Suprapubic skin (tissue), 4 donors: ENCODE data around the gene KSR2. TPM values are rescaled to one million over a fixed set of nuclear protein-coding genes. Genes with fewer than 3 reads are reported as not detected.

Source experiments
- DNase-seq, 2 donors: peaks; one replicate each; pipeline ENCODE4 v3.0.0-alpha.2; 2019; ENCODE audit warnings: low spot score in 2 of 2
- H3K27ac ChIP-seq: fragments of 200-600 bp; sonication (generic); one replicate; pipeline ENCODE4 v1.5.1; 2019
- H3K27me3 ChIP-seq: fragments of 200-600 bp; sonication (generic); one replicate; pipeline ENCODE4 v1.5.1; 2019
- H3K36me3 ChIP-seq: fragments of 200-600 bp; sonication (generic); one replicate; pipeline ENCODE4 v1.5.1; 2019
- H3K4me1 ChIP-seq: fragments of 200-600 bp; sonication (generic); one replicate; pipeline ENCODE4 v1.5.1; 2019
- H3K4me3 ChIP-seq: fragments of 200-600 bp; sonication (generic); one replicate; pipeline ENCODE4 v1.5.1; 2019; ENCODE audit warnings: mild to moderate bottlenecking
- H3K9me3 ChIP-seq: fragments of 200-600 bp; sonication (generic); one replicate; pipeline ENCODE4 v1.5.1; 2019
- CTCF ChIP-seq, 2 donors: fragments of 200-600 bp in 1 of 2; fragments of 450-650 bp in 1 of 2; sonication (generic) in 1 of 2; IDR thresholded peaks; one replicate each; pipeline ENCODE4 v1.5.1; 2016 to 2019; ENCODE audit warnings: antibody characterized with exemption in 2 of 2, mild to moderate bottlenecking in 1 of 2, moderate library complexity in 1 of 2
- EP300 ChIP-seq: sonication (generic); formaldehyde crosslinking; IDR thresholded peaks from one replicate; pipeline ENCODE4 v1.6.1; 2017; ENCODE audit warnings: antibody characterized with exemption
- POLR2A ChIP-seq, 2 donors: fragments of 450-650 bp; IDR thresholded peaks; one replicate each; pipeline ENCODE4 v1.6.1; 2017; ENCODE audit warnings: antibody characterized with exemption in 2 of 2, mild to moderate bottlenecking in 2 of 2, moderate library complexity in 2 of 2
- POLR2AphosphoS5 ChIP-seq, 3 donors: sonication (generic); formaldehyde crosslinking; IDR thresholded peaks; one replicate each; pipeline ENCODE4 v1.6.1; 2017; ENCODE audit warnings: antibody characterized with exemption in 3 of 3
- WGBS: methylation state at CpG from one replicate; pipeline ENCODE4 v1.1.5; 2018; 5-methylcytosine and 5-hydroxymethylcytosine counted together
- total RNA-seq, 4 donors: library from RNA; depleted of rRNA; stranded (reverse); fragments of >200 nt; gene quantifications; one replicate each; pipeline ENCODE4 v1.1.0, GENCODE V29; 2016

KSR2 gene
- total RNA-seq, 4 donors from 2014 or later: 0.24 to 0.39 (median 0.38) TPM; not detected in 1

GRCh38 chr12:117994551-117995438, 26.0 kb upstream of the KSR2 start:
- no peaks in the 10 kb centered on the region for H3K36me3 ChIP-seq
- 77% methylated on average over 3 of the region's 3 CpGs for WGBS
- no peak overlapping the region for H3K4me3 ChIP-seq
- H3K27ac ChIP-seq: no peak overlapping the region
- DNase-seq: no peak
- TF ChIP-seq EP300 (no peak), POLR2A (IDR thresholded peaks at IDR 0.05) (no peak), CTCF (IDR thresholded peaks at IDR 0.05) (no peak), POLR2AphosphoS5 (IDR thresholded peaks at IDR 0.05) (no peak)
- no peaks in the 10 kb centered on the region for H3K9me3 ChIP-seq
- no peaks in the 10 kb centered on the region for H3K4me1 ChIP-seq
- H3K27me3 ChIP-seq: peaks cover 3% of the 10 kb centered on the region

GRCh38 chr12:117986705-117987469, 18.1 kb upstream of the KSR2 start:
- no peaks in the 10 kb centered on the region for H3K4me1 ChIP-seq
- H3K4me3 ChIP-seq: no peak overlapping the region
- H3K27ac ChIP-seq: no peak overlapping the region
- no peak for DNase-seq
- no peaks in the 10 kb centered on the region for H3K36me3 ChIP-seq
- peaks cover 15% of the 10 kb centered on the region for H3K27me3 ChIP-seq
- TF ChIP-seq EP300 (no peak), CTCF (IDR thresholded peaks at IDR 0.05) (no peak), POLR2A (IDR thresholded peaks at IDR 0.05) (no peak), POLR2AphosphoS5 (IDR thresholded peaks at IDR 0.05) (no peak)
- WGBS: 62% methylated on average over 4 of the region's 4 CpGs
- no peaks in the 10 kb centered on the region for H3K9me3 ChIP-seq

GRCh38 chr12:117985182-117985581, 16.4 kb upstream of the KSR2 start:
- DNase-seq: no peak
- Histone ChIP-seq H3K27ac (no peak overlapping the region), H3K9me3 (no peaks in the 10 kb centered on the region), H3K4me1 (no peaks in the 10 kb centered on the region), H3K27me3 (peaks cover 19% of the 10 kb centered on the region), H3K36me3 (no peaks in the 10 kb centered on the region), H3K4me3 (no peak overlapping the region)
- 50% methylated on average over 2 of the region's 2 CpGs for WGBS
- no peak for TF ChIP-seq POLR2A (IDR thresholded peaks at IDR 0.05)
- no peak for TF ChIP-seq POLR2AphosphoS5 (IDR thresholded peaks at IDR 0.05)
- TF ChIP-seq EP300: no peak
- TF ChIP-seq CTCF (IDR thresholded peaks at IDR 0.05): no peak

GRCh38 chr12:117981267-117981666, 12.5 kb upstream of the KSR2 start:
- Histone ChIP-seq H3K9me3 (no peaks in the 10 kb centered on the region), H3K27me3 (peaks cover 19% of the 10 kb centered on the region), H3K4me1 (no peaks in the 10 kb centered on the region), H3K36me3 (no peaks in the 10 kb centered on the region), H3K27ac (no peak overlapping the region), H3K4me3 (no peak overlapping the region)
- 74% methylated on average over 5 of the region's 5 CpGs for WGBS
- no peak for DNase-seq
- TF ChIP-seq EP300 (no peak), POLR2A (IDR thresholded peaks at IDR 0.05) (no peak), POLR2AphosphoS5 (IDR thresholded peaks at IDR 0.05) (no peak), CTCF (IDR thresholded peaks at IDR 0.05) (no peak)

GRCh38 chr12:117980616-117981015, 11.8 kb upstream of the KSR2 start:
- TF ChIP-seq POLR2AphosphoS5 (IDR thresholded peaks at IDR 0.05): no peak
- TF ChIP-seq EP300: no peak
- TF ChIP-seq POLR2A (IDR thresholded peaks at IDR 0.05): no peak
- TF ChIP-seq CTCF (IDR thresholded peaks at IDR 0.05): no peak
- 43% methylated on average over 4 of the region's 4 CpGs for WGBS
- H3K27ac ChIP-seq: no peak overlapping the region
- H3K9me3 ChIP-seq: no peaks in the 10 kb centered on the region
- no peak for DNase-seq
- H3K36me3 ChIP-seq: no peaks in the 10 kb centered on the region
- peaks cover 12% of the 10 kb centered on the region for H3K27me3 ChIP-seq
- H3K4me3 ChIP-seq: no peak overlapping the region
- no peaks in the 10 kb centered on the region for H3K4me1 ChIP-seq
